ENCODE measurements around the gene OR2T1.
"Not testable (repeated sequence)": the region's sequence is repeated elsewhere in the genome, so short reads cannot be mapped to it uniquely, and the experiment has no call there.

DNA sequence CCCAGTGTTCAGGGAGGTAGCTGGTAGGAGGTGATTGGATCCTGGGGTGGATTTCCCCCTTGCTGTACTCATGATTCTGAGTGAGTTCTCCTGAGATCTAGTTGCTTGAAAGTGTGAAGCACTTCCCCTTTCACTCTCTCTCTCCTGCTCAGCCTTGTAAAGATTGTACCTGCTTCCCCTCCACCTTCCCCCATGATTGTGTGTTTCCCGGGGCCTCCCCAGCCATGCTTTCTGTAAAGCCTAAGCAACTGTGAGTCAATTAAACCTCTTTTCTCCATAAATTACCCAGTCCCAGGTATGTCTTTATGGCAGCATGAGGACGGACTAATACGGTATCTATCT is 25.3 kb downstream of the OR2T1 start:
- not testable (repeated sequence) for TF ChIP-seq SP1 (IDR thresholded peaks at IDR 0.05; ENCODE audit: low read depth, low read length); GABPA (IDR thresholded peaks at IDR 0.05; ENCODE audit: borderline replicate concordance, insufficient read depth, low read length); POLR2A (IDR thresholded peaks at IDR 0.05; ENCODE audit: control extremely low read depth in 1 of 2, low read depth in 2 of 2, low read length in 2 of 2); TBP (IDR thresholded peaks at IDR 0.05; ENCODE audit: low read depth, low read length); TAF1 (IDR thresholded peaks at IDR 0.05; ENCODE audit: low read depth, low read length); KDM5A (IDR thresholded peaks at IDR 0.05; ENCODE audit: low read length); POLR2AphosphoS5 (IDR thresholded peaks at IDR 0.05; ENCODE audit: low read depth, low read length)
- TF ChIP-seq, protein P1, sequence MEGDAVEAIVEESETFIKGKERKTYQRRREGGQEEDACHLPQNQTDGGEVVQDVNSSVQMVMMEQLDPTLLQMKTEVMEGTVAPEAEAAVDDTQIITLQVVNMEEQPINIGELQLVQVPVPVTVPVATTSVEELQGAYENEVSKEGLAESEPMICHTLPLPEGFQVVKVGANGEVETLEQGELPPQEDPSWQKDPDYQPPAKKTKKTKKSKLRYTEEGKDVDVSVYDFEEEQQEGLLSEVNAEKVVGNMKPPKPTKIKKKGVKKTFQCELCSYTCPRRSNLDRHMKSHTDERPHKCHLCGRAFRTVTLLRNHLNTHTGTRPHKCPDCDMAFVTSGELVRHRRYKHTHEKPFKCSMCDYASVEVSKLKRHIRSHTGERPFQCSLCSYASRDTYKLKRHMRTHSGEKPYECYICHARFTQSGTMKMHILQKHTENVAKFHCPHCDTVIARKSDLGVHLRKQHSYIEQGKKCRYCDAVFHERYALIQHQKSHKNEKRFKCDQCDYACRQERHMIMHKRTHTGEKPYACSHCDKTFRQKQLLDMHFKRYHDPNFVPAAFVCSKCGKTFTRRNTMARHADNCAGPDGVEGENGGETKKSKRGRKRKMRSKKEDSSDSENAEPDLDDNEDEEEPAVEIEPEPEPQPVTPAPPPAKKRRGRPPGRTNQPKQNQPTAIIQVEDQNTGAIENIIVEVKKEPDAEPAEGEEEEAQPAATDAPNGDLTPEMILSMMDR (IDR thresholded peaks at IDR 0.05; ENCODE audit: control extremely low read depth in 1 of 3, insufficient read depth in 1 of 3, low read depth in 1 of 3, low read length in 3 of 3), result not testable (repeated sequence)
